Measurements from ENCODE around the gene THAP7. TPM values are rescaled to one million over a fixed set of nuclear protein-coding genes. Genes with fewer than 3 reads are reported as not detected.

Gene THAP7
- total RNA-seq, 1 experiment from 2014 or later: 24.6 TPM

- no peak overlapping the region for H3K56ac ChIP-seq (ENCODE audit: insufficient read length, low read depth, low read length)
- H4K91ac ChIP-seq (ENCODE audit: insufficient read length, low read depth, low read length): no peak overlapping the region
- no peak overlapping the region for H3K27ac ChIP-seq (ENCODE audit: insufficient read length, low read depth, low read length)
- no peaks in the 10 kb centered on the region for H4K20me1 ChIP-seq (ENCODE audit: control insufficient read depth, insufficient read depth, insufficient read length)
- no peaks in the 10 kb centered on the region for H3K9me3 ChIP-seq (ENCODE audit: control insufficient read depth, low read depth, low read length)
- DNase-seq: no peak
- H4K8ac ChIP-seq (replicated peaks; ENCODE audit: insufficient read length, low read depth, low read length): no peak overlapping the region
- Mint-ChIP-seq H3K9me3 (peaks cover 6 to 8% of the 10 kb centered on the region in 2 experiments; a peak in 4 of 5 replicates), H3K27ac (no peak overlapping the region), H3K4me1 (peaks cover 10 to 20% of the 10 kb centered on the region in 2 experiments), H3K36me3 (ENCODE audit: insufficient read depth in 1 of 3, low read depth in 3 of 3) (no peaks in the 10 kb centered on the region), H3K27me3 (ENCODE audit: low read depth) (peaks cover 39% of the 10 kb centered on the region), H3K4me3 (no peak overlapping the region)
- H3K79me1 ChIP-seq (ENCODE audit: insufficient read depth, low read depth, low read length, poor library complexity, severe bottlenecking): no peaks in the 10 kb centered on the region
- H3K4ac ChIP-seq (ENCODE audit: low read depth, low read length): no peak overlapping the region
- no CpG with 5 or more reads among the region's 4 CpGs for WGBS (ENCODE audit: extremely low coverage, insufficient read length, low lambda C conversion rate)
- peaks cover 7% of the 10 kb centered on the region for H3K23me2 ChIP-seq (ENCODE audit: insufficient read length, low read depth, low read length, poor library complexity, severe bottlenecking)
- no peak overlapping the region for H2BK20ac ChIP-seq (ENCODE audit: low read depth, low read length, poor library complexity, severe bottlenecking)
- no peak overlapping the region for H2BK12ac ChIP-seq (ENCODE audit: insufficient read length, low read depth, low read length)
- no peaks in the 10 kb centered on the region for H3K79me2 ChIP-seq (ENCODE audit: insufficient read depth, low read length)
- TF ChIP-seq CTCF (conservative IDR thresholded peaks at IDR 0.05): no peak
- no peak overlapping the region for H4K5ac ChIP-seq (ENCODE audit: insufficient read length, low read depth, low read length)
- H3K23ac ChIP-seq (ENCODE audit: insufficient read length, low read depth, low read length): no peak overlapping the region
- H2BK120ac ChIP-seq (ENCODE audit: low read depth, low read length, poor library complexity, severe bottlenecking): no peak overlapping the region
- H3K4me2 ChIP-seq (ENCODE audit: insufficient read depth, insufficient read length, low read length): no peak overlapping the region
- no peak overlapping the region for H3K9ac ChIP-seq (ENCODE audit: extremely low read depth, insufficient read length, low read length)
- H2BK15ac ChIP-seq (ENCODE audit: low read depth, low read length): no peak overlapping the region
- no peak overlapping the region for H2AK5ac ChIP-seq (ENCODE audit: insufficient read length, low read length)
- no peaks in the 10 kb centered on the region for H3K27me3 ChIP-seq (ENCODE audit: insufficient read depth, low read length)
- no peak overlapping the region for H3K18ac ChIP-seq (ENCODE audit: insufficient read length, low read depth, low read length)
- no peak overlapping the region for H2AFZ ChIP-seq (ENCODE audit: low read length)
- H2BK5ac ChIP-seq (ENCODE audit: insufficient read length, low read length): no peak overlapping the region
- no peak overlapping the region for H3K14ac ChIP-seq (ENCODE audit: insufficient read depth, low read length)
- H3K4me1 ChIP-seq (ENCODE audit: insufficient read depth, low read length): no peaks in the 10 kb centered on the region; the same call in 1 of the 2 replicates
- H3T11ph ChIP-seq (ENCODE audit: low read length): no peak overlapping the region
Measured at GRCh38 chr22:21018314-21018713, 16.4 kb upstream of the THAP7 start.

All from H9 (cell line).